NCI-H187 (cell line): ENCODE data around the gene ZC3H13.

Experiments
- DNase-seq, 2 experiments: peaks; one replicate each; lab custom pipeline; 2025; lab: John Stamatoyannopoulos, UW

Gene ZC3H13, protein sequence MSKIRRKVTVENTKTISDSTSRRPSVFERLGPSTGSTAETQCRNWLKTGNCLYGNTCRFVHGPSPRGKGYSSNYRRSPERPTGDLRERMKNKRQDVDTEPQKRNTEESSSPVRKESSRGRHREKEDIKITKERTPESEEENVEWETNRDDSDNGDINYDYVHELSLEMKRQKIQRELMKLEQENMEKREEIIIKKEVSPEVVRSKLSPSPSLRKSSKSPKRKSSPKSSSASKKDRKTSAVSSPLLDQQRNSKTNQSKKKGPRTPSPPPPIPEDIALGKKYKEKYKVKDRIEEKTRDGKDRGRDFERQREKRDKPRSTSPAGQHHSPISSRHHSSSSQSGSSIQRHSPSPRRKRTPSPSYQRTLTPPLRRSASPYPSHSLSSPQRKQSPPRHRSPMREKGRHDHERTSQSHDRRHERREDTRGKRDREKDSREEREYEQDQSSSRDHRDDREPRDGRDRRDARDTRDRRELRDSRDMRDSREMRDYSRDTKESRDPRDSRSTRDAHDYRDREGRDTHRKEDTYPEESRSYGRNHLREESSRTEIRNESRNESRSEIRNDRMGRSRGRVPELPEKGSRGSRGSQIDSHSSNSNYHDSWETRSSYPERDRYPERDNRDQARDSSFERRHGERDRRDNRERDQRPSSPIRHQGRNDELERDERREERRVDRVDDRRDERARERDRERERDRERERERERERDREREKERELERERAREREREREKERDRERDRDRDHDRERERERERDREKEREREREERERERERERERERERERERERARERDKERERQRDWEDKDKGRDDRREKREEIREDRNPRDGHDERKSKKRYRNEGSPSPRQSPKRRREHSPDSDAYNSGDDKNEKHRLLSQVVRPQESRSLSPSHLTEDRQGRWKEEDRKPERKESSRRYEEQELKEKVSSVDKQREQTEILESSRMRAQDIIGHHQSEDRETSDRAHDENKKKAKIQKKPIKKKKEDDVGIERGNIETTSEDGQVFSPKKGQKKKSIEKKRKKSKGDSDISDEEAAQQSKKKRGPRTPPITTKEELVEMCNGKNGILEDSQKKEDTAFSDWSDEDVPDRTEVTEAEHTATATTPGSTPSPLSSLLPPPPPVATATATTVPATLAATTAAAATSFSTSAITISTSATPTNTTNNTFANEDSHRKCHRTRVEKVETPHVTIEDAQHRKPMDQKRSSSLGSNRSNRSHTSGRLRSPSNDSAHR (N-terminal part only)

DNA sequence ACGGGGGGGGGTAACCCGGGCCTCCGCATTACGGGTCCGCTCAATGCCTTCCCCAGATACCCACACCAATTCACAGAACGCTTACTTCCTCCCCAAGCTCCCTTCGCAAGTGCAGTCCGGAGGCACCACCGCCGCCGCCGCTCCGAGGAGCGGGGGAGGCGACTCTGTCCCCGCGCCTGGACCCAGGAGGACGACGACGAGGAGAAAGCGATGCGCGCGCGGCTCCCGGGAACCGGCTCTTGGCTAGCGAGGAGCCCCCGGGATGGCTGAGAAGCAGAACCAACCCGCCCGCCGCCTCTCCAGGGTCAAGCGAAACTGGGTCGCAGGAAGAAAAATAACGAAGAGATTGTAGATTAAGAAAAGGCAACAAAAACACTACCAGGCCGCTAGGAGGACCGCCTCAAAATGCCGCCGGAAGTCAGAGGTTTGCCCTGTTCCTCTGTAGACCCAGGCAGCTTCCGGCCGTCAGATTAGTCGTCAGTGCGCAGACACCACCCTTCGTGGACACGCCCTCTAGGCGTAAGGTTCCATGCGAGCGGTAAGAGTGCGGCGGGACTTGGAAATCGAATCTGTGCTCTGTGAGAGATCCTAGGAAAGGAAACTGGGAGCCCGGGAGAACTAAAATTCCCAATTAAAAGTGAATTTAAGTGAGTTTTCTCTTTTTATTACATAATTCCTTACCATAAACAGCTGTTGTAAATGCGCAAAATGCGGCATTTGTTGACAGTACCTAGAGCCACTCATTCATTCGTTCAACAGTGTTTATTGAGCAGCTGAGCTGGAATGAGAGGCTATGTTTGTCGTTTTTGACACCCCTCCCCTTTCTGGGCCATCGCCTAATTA is at the start of gene ZC3H13:
Gene ZC3H13, minus strand, starts transcription at position 428 of the 843 bp plus-strand sequence. CDS start 7,239 bp downstream, outside the sequence.
- peak; percentile 78 to 80 for DNase-seq

DNA sequence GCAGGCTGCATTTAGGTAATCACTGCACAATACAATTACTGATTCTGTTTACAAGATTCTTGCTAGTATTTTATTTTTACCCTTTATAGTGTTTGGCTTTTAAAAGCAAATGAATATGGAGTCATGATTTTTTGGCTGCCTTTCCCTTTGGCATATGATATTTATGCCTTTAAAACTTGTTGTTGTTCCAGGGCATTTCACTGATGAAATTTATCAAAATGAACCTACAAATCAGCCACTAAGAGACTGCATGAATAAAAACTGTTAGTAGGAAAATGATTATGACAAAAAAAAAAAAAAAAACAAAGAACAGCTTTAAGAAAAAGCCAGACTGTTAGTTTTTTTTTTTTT is 49.7 kb upstream of the ZC3H13 start:
- DNase-seq = no peak

DNA sequence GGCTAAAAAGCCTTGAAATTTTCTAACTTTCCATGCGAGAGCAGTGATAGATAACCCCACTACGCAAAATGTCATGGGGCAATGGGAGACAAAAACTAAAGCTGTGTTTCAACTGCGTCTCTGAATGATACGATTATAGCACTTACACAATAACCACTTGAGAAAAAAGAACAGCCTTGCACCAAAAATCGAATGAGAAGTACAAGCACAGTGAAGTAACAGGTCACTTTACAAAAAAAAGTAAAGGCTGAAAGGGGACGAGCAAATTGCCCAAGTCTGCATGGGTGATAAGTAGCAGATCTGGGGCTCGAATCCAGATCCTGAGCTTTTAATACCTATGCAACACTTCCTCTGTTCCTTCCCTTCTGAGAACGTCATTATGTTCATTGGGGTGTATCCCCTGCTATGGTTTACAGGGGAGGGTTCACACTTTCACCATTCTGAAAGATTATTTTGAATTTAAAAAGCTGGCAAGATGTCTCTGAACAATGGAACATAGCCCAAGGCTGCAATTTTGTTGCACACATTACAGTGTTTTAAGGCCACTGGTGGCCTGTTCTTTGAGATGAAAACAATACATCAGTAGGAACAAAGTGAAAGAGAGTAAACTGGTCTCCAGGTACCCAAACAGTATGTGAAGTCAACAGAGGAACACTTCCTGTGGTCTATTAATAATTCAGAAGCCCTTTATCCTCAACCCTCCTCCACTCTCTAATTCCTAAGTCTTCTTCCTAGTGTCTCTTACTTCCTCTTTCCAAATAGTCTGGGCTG is 49.1 kb upstream of the ZC3H13 start:
- DNase-seq = no peak

DNA sequence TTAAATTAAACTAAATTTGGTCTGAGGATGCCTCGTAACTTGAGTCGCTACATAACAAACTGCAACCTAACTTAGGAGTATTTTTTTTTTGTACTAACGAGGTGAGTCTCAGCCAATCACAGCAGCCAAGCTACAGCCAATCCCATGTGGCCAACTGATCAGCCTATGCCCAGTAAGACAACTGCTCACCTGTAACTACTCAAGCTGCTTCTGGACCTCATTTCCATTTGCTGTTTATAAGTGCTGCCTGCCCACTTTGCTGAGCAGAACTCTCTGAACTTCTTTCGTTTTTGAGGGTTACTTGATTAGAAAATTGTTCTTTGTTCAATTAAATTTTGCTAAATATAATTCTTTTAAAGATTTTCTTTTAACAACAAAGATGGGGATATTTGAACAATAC is 48.5 kb upstream of the ZC3H13 start:
- no peak for DNase-seq

- no peak for DNase-seq
These were observed 47.8 kb upstream of the ZC3H13 start for GRCh38 chr13:46100191-46100815.

GRCh38 chr13:46097663-46098062 is 45.1 kb upstream of the ZC3H13 start:
- no peak for DNase-seq

DNA sequence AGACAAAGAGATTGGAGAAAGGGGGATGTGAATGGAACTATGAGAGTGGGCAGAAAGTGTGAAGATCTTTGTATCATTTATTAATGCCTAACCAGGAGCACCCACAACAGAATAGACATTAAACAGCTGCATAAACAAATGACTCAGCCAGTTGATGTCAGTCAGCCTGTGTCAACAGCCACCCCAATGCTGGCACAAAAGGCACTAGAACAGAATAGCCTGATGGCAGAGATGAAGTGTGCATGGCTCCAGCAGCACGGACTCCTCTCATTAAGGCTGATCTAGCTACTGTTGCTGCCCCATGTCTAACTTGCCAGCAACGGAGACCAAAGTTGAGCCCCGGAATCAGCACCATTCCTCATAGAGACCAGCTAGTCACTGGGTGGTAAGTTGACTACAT is 44.5 kb upstream of the ZC3H13 start:
- no peak for DNase-seq

- DNase-seq = no peak
These were observed 41.9 kb upstream of the ZC3H13 start for GRCh38 chr13:46094478-46094877.

DNA sequence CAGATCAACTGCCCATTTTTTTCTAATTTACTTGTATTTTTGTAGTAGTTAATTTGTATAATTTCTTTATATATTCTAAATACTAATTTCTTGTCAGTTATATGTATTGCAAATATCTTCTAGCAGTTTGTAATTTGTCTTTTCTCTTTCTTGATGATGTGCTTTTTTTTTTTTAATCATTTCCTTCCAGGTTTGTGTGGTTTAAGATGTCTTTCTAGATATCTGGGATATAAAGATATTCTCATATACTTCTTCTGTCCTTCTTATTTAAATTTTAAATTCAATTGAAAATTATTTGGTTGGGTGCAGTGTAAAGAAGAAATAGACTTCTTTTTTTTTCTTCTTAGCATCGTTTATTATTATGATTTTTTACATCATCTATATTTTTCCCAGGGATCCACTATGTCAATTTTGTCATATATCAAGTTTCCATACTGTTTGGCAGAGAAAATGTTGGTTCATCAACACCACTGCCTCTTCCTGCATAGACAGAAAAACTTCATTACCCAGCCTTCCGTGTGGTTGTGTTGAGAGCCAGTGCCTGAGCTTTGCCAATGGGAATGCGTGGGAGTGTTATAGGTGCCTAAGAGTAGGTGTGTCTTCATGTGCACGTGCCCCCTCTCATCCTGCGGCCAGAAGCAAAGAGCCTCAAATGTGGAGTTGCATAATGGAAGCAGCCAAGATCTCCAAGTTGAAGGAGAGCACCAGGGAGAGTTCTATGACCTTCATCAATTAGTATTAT is 36.4 kb upstream of the ZC3H13 start:
- DNase-seq = no peak

- DNase-seq = no peak
These were observed 34.9 kb upstream of the ZC3H13 start for GRCh38 chr13:46087481-46087880.

DNA sequence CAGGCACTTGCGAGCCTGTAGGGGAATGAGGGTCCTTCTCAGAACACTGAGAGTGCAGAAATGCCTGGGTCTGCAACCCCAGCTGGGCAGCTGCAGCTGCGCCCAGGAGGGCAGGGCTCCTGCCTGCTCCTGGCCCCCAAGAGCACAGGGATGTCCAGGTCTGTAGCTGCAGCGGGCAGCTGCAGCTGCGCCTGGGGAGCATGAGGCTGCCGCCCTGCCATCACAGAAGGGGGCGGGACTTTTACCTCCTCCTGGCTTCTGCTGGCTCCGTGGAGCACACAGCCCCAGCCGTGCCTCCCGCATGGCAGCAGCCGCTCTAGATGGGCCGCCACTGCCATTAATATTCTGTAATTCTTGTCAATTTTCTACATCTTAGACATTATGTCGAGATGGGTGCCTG is 34.4 kb upstream of the ZC3H13 start:
- no peak for DNase-seq

- no peak for DNase-seq
These were observed 33.9 kb upstream of the ZC3H13 start for GRCh38 chr13:46086421-46086922.

- no peak for DNase-seq
These were observed 33.2 kb upstream of the ZC3H13 start for GRCh38 chr13:46085737-46086136.

- no peak for DNase-seq
These were observed 29.8 kb upstream of the ZC3H13 start for GRCh38 chr13:46082324-46082723.

DNA sequence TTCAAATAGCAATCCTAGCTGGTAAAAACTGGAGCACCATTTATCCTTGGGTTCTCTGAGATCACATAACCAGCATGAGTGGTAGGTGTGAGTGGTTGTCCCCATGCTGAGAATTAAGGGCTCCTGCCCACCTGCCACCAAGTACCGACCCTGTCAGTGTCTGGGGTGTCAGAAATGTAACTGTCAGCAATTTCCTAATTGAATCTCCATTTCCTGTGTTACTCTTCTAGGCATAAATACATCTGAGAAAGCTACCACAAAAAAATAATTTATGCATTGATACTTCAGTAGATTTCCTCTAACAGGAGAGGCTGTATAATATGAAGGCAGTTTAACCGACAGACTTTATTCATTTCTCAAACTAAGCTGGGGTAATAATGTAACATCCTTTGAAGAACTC is 27.2 kb upstream of the ZC3H13 start:
- DNase-seq = no peak

- no peak for DNase-seq
These were observed 24.7 kb upstream of the ZC3H13 start for GRCh38 chr13:46077265-46077664.

DNA sequence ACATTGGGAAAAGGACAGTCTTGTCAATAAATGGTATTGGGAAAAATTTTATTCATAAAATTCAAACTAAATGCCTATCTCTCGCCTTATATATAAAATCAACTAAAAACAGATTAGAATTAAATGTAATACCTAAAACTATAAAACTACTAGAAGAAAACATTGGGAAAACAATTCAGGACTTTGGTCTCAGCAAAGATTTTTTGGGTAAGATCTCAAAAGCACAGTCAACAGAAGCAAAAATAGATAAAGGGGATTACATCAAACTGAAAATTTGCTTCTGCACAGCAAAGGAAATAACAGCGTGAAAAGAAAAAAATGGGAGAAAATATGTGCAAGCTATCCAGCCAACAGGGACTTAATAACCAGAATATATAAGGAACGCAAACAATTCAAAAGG is 24.3 kb upstream of the ZC3H13 start:
- no peak for DNase-seq

DNA sequence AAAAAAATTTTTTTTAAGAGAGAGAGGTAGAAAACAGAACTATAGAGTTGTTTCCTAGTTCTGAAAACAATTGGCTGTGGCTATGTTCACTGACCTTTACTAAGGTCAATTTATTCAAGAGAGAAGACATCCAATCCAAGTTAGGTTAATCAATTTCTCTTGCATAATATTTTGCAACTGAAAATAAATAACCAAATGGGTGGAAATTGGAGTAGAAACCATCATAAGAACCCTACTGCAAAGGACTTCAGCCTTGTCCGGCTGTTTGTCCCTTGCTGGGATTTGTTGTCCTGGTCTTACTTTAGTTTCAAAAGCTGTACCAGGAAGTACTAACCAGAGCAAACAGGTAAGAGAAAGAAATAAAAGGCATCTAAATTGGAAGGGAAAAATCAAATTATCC is 23.3 kb upstream of the ZC3H13 start:
- DNase-seq = no peak

GRCh38 chr13:46071590-46072249 is 19.2 kb upstream of the ZC3H13 start:
- no peak for DNase-seq
